Loucy (cell line): Measurements from ENCODE around the gene LRRC72.

Source experiments
- CTCF ChIP-seq: fragments of 200-600 bp; sonication (generic); conservative IDR thresholded peaks from 2 replicates; pipeline ENCODE4 v1.5.1; 2014; ENCODE audit warnings: mild to moderate bottlenecking, antibody characterized with exemption, low read length
- EZH2phosphoT487 ChIP-seq: fragments of 200-600 bp; IDR thresholded peaks from 2 replicates; pipeline ENCODE4 v1.6.1; 2018; ENCODE audit warnings: antibody characterized with exemption, mild to moderate bottlenecking, moderate library complexity, borderline replicate concordance

GRCh38 chr7:16609842-16610450 is 83.3 kb downstream of the LRRC72 start:
- TF ChIP-seq CTCF (no peak), EZH2phosphoT487 (no peak)
